ENCODE results near the gene LIX1. TPM values are rescaled to one million over a fixed set of nuclear protein-coding genes. Genes with fewer than 3 reads are reported as not detected.

Gene LIX1
- total and polyA plus RNA-seq, 7 donors = 0.54 to 3.6 (median 1.7) TPM; not detected in 2

DNA sequence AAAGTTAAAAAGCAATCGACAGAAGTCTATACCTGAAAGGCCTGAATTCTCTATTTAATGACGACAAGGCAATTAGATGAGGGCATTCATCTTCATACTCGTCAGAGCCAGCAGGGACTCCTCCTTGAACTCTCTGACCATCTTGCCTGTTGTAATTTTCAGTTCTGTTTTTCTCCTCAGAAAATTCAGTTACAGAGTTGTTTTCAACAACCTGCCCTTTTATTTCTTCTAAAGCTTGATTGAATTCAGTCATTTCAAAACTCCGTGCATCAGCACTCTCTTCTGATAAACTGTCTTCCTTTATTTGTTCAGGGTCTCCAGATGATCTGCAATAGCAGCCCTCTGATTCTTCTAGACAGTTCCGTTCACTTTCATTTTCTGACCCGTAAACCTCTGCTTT lies 25.0 kb upstream of the LIX1 start:
- no peaks in the 10 kb centered on the region for H3K27me3 ChIP-seq
- peaks cover 7 to 93% (median 21%) of the 10 kb centered on the region in 4 donors for H3K36me3 ChIP-seq
- DNase-seq = no peak
- no peak for TF ChIP-seq CTCF (IDR thresholded peaks at IDR 0.05)
- no peaks in the 10 kb centered on the region for H3K9me3 ChIP-seq
- no peak overlapping the region for H3K27ac ChIP-seq
- intact Hi-C loops (cut with DNase I) = no loop called here
- H3K4me3 ChIP-seq = no peak overlapping the region
- H3K4me1 ChIP-seq = no peaks in the 10 kb centered on the region
- WGBS, 2 donors = 52 to 61% methylated on average over 6 of the region's 6 CpGs

GRCh38 chr5:97165726-97166125 lies 23.3 kb upstream of the LIX1 start:
- 7 to 61% methylated on average over 1 of the region's 1 CpG for WGBS, 2 donors
- peaks cover 0 to 85% (median 12%) of the 10 kb centered on the region in 4 donors for H3K36me3 ChIP-seq
- H3K27ac ChIP-seq = no peak overlapping the region
- DNase-seq = no peak
- H3K9me3 ChIP-seq = no peaks in the 10 kb centered on the region
- TF ChIP-seq EP300 (IDR thresholded peaks at IDR 0.05) (no peak), CTCF (IDR thresholded peaks at IDR 0.05) (no peak), POLR2AphosphoS5 (IDR thresholded peaks at IDR 0.05) (no peak), POLR2A (IDR thresholded peaks at IDR 0.05) (no peak)
- intact Hi-C loops (cut with DNase I) = no loop called here
- H3K4me1 ChIP-seq = no peaks in the 10 kb centered on the region
- no peak overlapping the region for H3K4me3 ChIP-seq
- no peaks in the 10 kb centered on the region for H3K27me3 ChIP-seq

DNA sequence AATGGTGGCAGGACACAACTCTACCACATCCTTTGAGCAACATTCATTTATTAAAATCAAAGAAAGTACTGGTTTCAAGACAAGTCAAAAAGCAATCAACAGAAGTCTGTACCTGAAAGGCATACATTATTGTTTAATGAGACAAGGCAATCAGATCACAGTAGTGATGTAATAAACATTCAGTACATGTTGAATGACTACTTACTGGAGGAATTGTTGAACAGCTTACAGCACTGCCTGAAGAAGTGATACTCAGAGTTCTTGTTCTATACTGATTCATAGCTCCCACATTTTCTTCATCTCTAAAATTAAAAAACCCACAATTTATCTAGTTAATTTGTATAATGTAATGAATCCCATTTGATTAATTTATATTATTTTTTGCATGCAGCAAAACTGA lies 22.4 kb upstream of the LIX1 start:
- no peak overlapping the region for H3K27ac ChIP-seq
- no peak overlapping the region for H3K4me3 ChIP-seq
- intact Hi-C loops (cut with DNase I) = loop anchor here (5.0 kb wide), 4 partner anchors 123 to 553 kb away; partner anchors contain the start of gene LNPEP
- no peak for DNase-seq
- H3K27me3 ChIP-seq = no peaks in the 10 kb centered on the region
- no peak for TF ChIP-seq POLR2A (IDR thresholded peaks at IDR 0.05)
- no peak for TF ChIP-seq POLR2AphosphoS5 (IDR thresholded peaks at IDR 0.05)
- no peak for TF ChIP-seq CTCF (IDR thresholded peaks at IDR 0.05)
- no peaks in the 10 kb centered on the region for H3K4me1 ChIP-seq
- peaks cover 0 to 85% (median 14%) of the 10 kb centered on the region in 4 donors for H3K36me3 ChIP-seq
- H3K9me3 ChIP-seq = no peaks in the 10 kb centered on the region

DNA sequence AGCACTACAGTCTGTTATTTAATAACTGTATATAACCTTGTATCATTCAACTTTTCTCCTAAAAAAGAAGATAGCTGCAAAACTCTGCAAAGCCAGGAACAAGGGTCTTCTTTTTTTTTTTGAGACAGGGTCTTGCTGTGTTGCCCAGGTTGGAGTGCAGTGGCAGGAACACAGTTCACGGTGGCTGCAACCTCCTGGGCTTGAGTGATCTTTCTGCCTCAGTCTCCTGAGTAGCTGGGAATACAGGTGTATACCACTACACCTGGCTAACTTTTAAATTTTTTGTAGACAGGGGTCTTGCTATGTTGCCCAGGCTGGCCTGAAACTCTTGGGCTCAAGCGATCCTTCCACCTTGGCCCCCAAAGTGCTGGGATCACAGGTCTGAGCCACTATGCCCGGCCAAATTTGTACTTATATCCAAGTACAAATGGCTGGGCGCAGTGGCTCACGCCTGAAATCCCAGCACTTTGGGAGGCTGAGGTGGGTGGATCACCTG lies 21.4 kb upstream of the LIX1 start:
- Histone ChIP-seq H3K4me1 (no peaks in the 10 kb centered on the region), H3K27ac (no peak overlapping the region), H3K36me3 (peaks cover 0 to 75% (median 16%) of the 10 kb centered on the region in 4 donors), H3K9me3 (no peaks in the 10 kb centered on the region), H3K4me3 (no peak overlapping the region), H3K27me3 (no peaks in the 10 kb centered on the region)
- TF ChIP-seq POLR2A (IDR thresholded peaks at IDR 0.05) (no peak), POLR2AphosphoS5 (IDR thresholded peaks at IDR 0.05) (no peak), CTCF (IDR thresholded peaks at IDR 0.05) (no peak), EP300 (IDR thresholded peaks at IDR 0.05) (no peak)
- intact Hi-C loops (cut with DNase I) = loop anchor here (2.0 to 5.0 kb wide), 6 partner anchors 122 to 552 kb away; partner anchors contain the start of gene LNPEP
- no peak for DNase-seq
- WGBS, 2 donors = 95 to 96% methylated on average over 5 of the region's 5 CpGs

DNA sequence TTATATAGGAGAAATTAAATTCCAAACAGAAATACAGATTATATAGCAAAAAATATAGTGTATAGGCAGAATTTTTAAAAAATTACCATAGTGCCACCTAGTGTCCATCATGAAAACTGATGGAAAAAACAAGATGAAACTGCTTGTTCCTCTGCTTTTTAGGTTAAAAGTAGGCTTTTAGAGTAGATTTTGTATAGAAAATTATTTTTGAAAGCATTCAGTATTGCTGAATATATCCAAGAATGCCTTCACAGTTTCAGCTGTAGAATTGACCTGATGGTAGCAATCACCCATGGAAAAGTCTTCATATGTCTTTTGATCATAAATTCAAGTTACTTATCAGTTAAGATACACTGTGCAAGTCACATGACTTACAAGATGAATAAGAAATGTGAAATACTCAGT lies 21.0 kb upstream of the LIX1 start:
- no peak overlapping the region for H3K27ac ChIP-seq
- no peak for DNase-seq

More for the DNA sequence above, 21.0 kb upstream of the LIX1 start:
- Histone ChIP-seq H3K4me1 (no peaks in the 10 kb centered on the region), H3K27me3 (no peaks in the 10 kb centered on the region), H3K36me3 (peaks cover 0 to 70% (median 15%) of the 10 kb centered on the region in 4 donors), H3K9me3 (no peaks in the 10 kb centered on the region), H3K4me3 (no peak overlapping the region)
- TF ChIP-seq CTCF (IDR thresholded peaks at IDR 0.05) (peak in 2 of 4 experiments; percentile 30 to 60), POLR2AphosphoS5 (IDR thresholded peaks at IDR 0.05) (no peak)
- intact Hi-C loops (cut with DNase I) = loop anchor here (2.0 to 5.0 kb wide), 6 partner anchors 121 to 551 kb away; partner anchors contain the start of gene LNPEP
